Ovary (tissue), 3 donors: Measurements from ENCODE around the gene TXNIP.

ENCODE experiments used
- CTCF ChIP-seq, 3 donors: fragments of 450-650 bp in 2 of 3; fragments of 200-600 bp in 1 of 3; IDR thresholded peaks; one replicate each; pipeline versions ENCODE4 v1.5.1 to v1.8.0; 2016 to 2022; ENCODE audit warnings: antibody characterized with exemption in 3 of 3, mild to moderate bottlenecking in 1 of 3
- EP300 ChIP-seq: sonication (generic); formaldehyde crosslinking; IDR thresholded peaks from one replicate; pipeline ENCODE4 v1.6.1; 2017; ENCODE audit warnings: antibody characterized with exemption
- donor health status: DM: no; HTN: no; CAD: no.

GRCh38 chr1:145951526-145951925 is 44.9 kb downstream of the TXNIP start:
- TF ChIP-seq CTCF (IDR thresholded peaks at IDR 0.05) (no peak), EP300 (no peak)
